ENCODE results near the gene ANKS1B. TPM values are rescaled to one million over a fixed set of nuclear protein-coding genes. Genes with fewer than 3 reads are reported as not detected.

ANKS1B gene
- total and polyA plus RNA-seq, 4 donors = 0.03 to 3.4 (median 0.53) TPM

DNA sequence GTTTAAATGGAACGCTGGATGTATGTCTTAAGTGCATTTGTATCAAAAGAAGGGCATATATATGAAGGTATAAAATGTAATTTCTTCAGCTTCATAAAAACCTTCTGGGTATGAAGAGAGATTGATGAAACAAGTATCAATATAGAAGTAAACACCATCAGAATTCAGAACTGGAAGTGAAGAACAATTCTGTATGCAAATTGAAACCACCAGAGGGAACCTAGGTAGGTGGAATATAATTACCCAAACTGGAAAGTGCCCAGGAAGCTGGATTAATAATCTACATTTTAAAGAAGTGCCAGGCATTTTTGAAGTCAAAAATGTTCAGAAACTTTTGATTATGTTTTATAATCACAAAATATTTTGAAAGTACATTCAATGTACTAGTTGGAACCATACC, 673.4 kb downstream of the ANKS1B start:
- TF ChIP-seq FOXA2 (IDR thresholded peaks at IDR 0.05) = no peak
- TF ChIP-seq, protein P1, sequence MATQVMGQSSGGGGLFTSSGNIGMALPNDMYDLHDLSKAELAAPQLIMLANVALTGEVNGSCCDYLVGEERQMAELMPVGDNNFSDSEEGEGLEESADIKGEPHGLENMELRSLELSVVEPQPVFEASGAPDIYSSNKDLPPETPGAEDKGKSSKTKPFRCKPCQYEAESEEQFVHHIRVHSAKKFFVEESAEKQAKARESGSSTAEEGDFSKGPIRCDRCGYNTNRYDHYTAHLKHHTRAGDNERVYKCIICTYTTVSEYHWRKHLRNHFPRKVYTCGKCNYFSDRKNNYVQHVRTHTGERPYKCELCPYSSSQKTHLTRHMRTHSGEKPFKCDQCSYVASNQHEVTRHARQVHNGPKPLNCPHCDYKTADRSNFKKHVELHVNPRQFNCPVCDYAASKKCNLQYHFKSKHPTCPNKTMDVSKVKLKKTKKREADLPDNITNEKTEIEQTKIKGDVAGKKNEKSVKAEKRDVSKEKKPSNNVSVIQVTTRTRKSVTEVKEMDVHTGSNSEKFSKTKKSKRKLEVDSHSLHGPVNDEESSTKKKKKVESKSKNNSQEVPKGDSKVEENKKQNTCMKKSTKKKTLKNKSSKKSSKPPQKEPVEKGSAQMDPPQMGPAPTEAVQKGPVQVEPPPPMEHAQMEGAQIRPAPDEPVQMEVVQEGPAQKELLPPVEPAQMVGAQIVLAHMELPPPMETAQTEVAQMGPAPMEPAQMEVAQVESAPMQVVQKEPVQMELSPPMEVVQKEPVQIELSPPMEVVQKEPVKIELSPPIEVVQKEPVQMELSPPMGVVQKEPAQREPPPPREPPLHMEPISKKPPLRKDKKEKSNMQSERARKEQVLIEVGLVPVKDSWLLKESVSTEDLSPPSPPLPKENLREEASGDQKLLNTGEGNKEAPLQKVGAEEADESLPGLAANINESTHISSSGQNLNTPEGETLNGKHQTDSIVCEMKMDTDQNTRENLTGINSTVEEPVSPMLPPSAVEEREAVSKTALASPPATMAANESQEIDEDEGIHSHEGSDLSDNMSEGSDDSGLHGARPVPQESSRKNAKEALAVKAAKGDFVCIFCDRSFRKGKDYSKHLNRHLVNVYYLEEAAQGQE (IDR thresholded peaks at IDR 0.05) = no peak
- Histone ChIP-seq H3K27ac (ENCODE audit: low read depth in 1 of 2, low read length in 2 of 2) (no peak overlapping the region), H3K4me3 (ENCODE audit: low read depth in 1 of 3, low read length in 3 of 3) (no peak overlapping the region), H3K9ac (ENCODE audit: low read depth in 1 of 2, low read length in 2 of 2) (no peak overlapping the region), H3K9me3 (ENCODE audit: control insufficient read depth in 4 of 4, low read length in 3 of 4) (no peaks in the 10 kb centered on the region), H3K4me1 (ENCODE audit: control insufficient read depth in 4 of 4, insufficient read depth in 4 of 4, low read length in 3 of 4) (no peaks in the 10 kb centered on the region), H3K27me3 (ENCODE audit: control insufficient read depth in 4 of 4, insufficient read depth in 4 of 4, low read length in 3 of 4) (no peaks in the 10 kb centered on the region), H3K36me3 (ENCODE audit: control insufficient read depth in 4 of 4, insufficient read depth in 3 of 4, low read depth in 1 of 4, low read length in 3 of 4) (no peaks in the 10 kb centered on the region)
- WGBS = 92% methylated on average over 1 of the region's 1 CpG
- DNase-seq (ENCODE audit: low spot score) = no peak

DNA sequence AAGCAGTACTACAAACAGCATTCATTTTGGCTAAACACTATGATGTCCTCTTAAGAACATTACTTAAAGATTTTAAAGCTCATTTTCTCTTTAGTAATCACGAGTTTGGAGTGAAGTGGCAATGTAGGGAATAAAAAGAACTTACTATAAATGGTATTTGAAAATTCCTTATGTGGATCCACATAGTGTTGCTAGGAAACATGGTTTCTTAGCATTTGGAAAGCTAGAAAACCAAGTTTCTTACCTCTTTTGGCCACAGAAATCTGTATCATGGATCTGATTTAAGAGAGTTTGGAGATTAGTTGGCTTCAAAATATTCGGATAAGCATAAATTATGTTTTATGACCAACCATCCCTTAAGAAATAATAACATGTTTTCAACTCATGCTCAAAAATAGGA, 674.9 kb downstream of the ANKS1B start:
- Histone ChIP-seq H3K9me3 (ENCODE audit: control insufficient read depth in 4 of 4, low read length in 3 of 4) (no peaks in the 10 kb centered on the region), H3K9ac (ENCODE audit: low read depth in 1 of 2, low read length in 2 of 2) (no peak overlapping the region), H3K36me3 (ENCODE audit: control insufficient read depth in 4 of 4, insufficient read depth in 3 of 4, low read depth in 1 of 4, low read length in 3 of 4) (no peaks in the 10 kb centered on the region), H3K27ac (ENCODE audit: low read depth in 1 of 2, low read length in 2 of 2) (no peak overlapping the region), H3K4me3 (ENCODE audit: low read depth in 1 of 3, low read length in 3 of 3) (no peak overlapping the region), H3K4me1 (ENCODE audit: control insufficient read depth in 4 of 4, insufficient read depth in 4 of 4, low read length in 3 of 4) (no peaks in the 10 kb centered on the region), H3K27me3 (ENCODE audit: control insufficient read depth in 4 of 4, insufficient read depth in 4 of 4, low read length in 3 of 4) (no peaks in the 10 kb centered on the region)
- 59% methylated on average over 2 of the region's 2 CpGs for WGBS
- no peak for DNase-seq (ENCODE audit: low spot score)
- TF ChIP-seq GABPA (IDR thresholded peaks at IDR 0.05 in 1 of 2, conservative IDR thresholded peaks at IDR 0.05 in 1 of 2) = no peak
- TF ChIP-seq, protein P2, sequence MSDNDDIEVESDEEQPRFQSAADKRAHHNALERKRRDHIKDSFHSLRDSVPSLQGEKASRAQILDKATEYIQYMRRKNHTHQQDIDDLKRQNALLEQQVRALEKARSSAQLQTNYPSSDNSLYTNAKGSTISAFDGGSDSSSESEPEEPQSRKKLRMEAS (IDR thresholded peaks at IDR 0.05) = no peak
- no peak for TF ChIP-seq RAD21 (IDR thresholded peaks at IDR 0.05)
- no peak for TF ChIP-seq NR2F2 (IDR thresholded peaks at IDR 0.05)
- TF ChIP-seq, protein P3, sequence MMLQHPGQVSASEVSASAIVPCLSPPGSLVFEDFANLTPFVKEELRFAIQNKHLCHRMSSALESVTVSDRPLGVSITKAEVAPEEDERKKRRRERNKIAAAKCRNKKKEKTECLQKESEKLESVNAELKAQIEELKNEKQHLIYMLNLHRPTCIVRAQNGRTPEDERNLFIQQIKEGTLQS (IDR thresholded peaks at IDR 0.05) = no peak
- TF ChIP-seq, protein P4, sequence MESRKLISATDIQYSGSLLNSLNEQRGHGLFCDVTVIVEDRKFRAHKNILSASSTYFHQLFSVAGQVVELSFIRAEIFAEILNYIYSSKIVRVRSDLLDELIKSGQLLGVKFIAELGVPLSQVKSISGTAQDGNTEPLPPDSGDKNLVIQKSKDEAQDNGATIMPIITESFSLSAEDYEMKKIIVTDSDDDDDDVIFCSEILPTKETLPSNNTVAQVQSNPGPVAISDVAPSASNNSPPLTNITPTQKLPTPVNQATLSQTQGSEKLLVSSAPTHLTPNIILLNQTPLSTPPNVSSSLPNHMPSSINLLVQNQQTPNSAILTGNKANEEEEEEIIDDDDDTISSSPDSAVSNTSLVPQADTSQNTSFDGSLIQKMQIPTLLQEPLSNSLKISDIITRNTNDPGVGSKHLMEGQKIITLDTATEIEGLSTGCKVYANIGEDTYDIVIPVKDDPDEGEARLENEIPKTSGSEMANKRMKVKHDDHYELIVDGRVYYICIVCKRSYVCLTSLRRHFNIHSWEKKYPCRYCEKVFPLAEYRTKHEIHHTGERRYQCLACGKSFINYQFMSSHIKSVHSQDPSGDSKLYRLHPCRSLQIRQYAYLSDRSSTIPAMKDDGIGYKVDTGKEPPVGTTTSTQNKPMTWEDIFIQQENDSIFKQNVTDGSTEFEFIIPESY (IDR thresholded peaks at IDR 0.05) = no peak
- no peak for TF ChIP-seq FOXA2 (IDR thresholded peaks at IDR 0.05)
- no peak for TF ChIP-seq EGR1 (IDR thresholded peaks at IDR 0.05; ENCODE audit: low read depth in 2 of 2)

DNA sequence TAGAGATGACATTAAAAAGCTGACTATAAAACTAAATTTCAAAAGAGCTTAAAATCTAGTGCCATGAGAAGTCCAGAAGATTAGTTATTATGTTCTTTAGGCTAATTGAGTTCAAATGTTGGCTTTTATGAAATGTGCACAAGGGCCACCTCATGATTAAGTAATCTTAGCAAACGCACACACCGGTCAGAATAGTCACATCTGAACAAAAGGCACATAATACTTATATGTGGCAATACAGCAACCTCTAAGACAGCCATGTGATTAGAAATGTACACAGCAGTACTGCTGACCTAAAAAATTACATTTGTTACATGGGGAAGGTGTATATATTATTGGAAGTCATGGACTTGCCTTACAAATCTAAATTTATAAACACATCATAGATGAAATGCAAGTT, 681.9 kb downstream of the ANKS1B start:
- H3K9me3 ChIP-seq (ENCODE audit: control insufficient read depth in 4 of 4, low read length in 3 of 4) = no peaks in the 10 kb centered on the region
- no peak for DNase-seq (ENCODE audit: low spot score)
- WGBS = 36% methylated on average over 2 of the region's 2 CpGs
- TF ChIP-seq HNF4G (IDR thresholded peaks at IDR 0.05) = no peak
- TF ChIP-seq TAF1 (conservative IDR thresholded peaks at IDR 0.05) = no peak
- no peak for TF ChIP-seq RAD21 (IDR thresholded peaks at IDR 0.05)
- TF ChIP-seq, protein P5, sequence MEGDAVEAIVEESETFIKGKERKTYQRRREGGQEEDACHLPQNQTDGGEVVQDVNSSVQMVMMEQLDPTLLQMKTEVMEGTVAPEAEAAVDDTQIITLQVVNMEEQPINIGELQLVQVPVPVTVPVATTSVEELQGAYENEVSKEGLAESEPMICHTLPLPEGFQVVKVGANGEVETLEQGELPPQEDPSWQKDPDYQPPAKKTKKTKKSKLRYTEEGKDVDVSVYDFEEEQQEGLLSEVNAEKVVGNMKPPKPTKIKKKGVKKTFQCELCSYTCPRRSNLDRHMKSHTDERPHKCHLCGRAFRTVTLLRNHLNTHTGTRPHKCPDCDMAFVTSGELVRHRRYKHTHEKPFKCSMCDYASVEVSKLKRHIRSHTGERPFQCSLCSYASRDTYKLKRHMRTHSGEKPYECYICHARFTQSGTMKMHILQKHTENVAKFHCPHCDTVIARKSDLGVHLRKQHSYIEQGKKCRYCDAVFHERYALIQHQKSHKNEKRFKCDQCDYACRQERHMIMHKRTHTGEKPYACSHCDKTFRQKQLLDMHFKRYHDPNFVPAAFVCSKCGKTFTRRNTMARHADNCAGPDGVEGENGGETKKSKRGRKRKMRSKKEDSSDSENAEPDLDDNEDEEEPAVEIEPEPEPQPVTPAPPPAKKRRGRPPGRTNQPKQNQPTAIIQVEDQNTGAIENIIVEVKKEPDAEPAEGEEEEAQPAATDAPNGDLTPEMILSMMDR (IDR thresholded peaks at IDR 0.05; ENCODE audit: low read depth, low read length, missing input control) = no peak
- no peak for TF ChIP-seq FOXA1 (IDR thresholded peaks at IDR 0.05)
- TF ChIP-seq, protein P2 (IDR thresholded peaks at IDR 0.05) = no peak
- TF ChIP-seq HNF4A (conservative IDR thresholded peaks at IDR 0.05) = no peak
- TF ChIP-seq, protein P3 (IDR thresholded peaks at IDR 0.05) = no peak
- no peak for TF ChIP-seq GABPA (IDR thresholded peaks at IDR 0.05 in 1 of 2, conservative IDR thresholded peaks at IDR 0.05 in 1 of 2)
- no peak for TF ChIP-seq RXRA (IDR thresholded peaks at IDR 0.05)
- TF ChIP-seq, protein P1 (IDR thresholded peaks at IDR 0.05) = no peak

More for the DNA sequence above, 681.9 kb downstream of the ANKS1B start:
- Histone ChIP-seq H3K27me3 (ENCODE audit: control insufficient read depth in 4 of 4, insufficient read depth in 4 of 4, low read length in 3 of 4) (no peaks in the 10 kb centered on the region), H3K9ac (ENCODE audit: low read depth in 1 of 2, low read length in 2 of 2) (no peak overlapping the region), H3K4me3 (ENCODE audit: low read depth in 1 of 3, low read length in 3 of 3) (no peak overlapping the region), H3K4me1 (ENCODE audit: control insufficient read depth in 4 of 4, insufficient read depth in 4 of 4, low read length in 3 of 4) (no peaks in the 10 kb centered on the region), H3K36me3 (ENCODE audit: control insufficient read depth in 4 of 4, insufficient read depth in 3 of 4, low read depth in 1 of 4, low read length in 3 of 4) (no peaks in the 10 kb centered on the region), H3K27ac (ENCODE audit: low read depth in 1 of 2, low read length in 2 of 2) (no peak overlapping the region)
